NCI-H82 (cell line): ENCODE results near the gene ST6GALNAC5.

Source experiments
- DNase-seq: peaks from one replicate; lab custom pipeline; 2025; lab: John Stamatoyannopoulos, UW

The ST6GALNAC5 gene

GRCh38 chr1:76938304-76938703 lies 71.0 kb downstream of the ST6GALNAC5 start:
- no peak for DNase-seq

GRCh38 chr1:76939050-76939816 lies 72.0 kb downstream of the ST6GALNAC5 start:
- no peak for DNase-seq

GRCh38 chr1:76939817-76940216 lies 72.5 kb downstream of the ST6GALNAC5 start:
- no peak for DNase-seq

GRCh38 chr1:76940571-76941335 lies 73.5 kb downstream of the ST6GALNAC5 start:
- DNase-seq: peak; percentile 15

- no peak for DNase-seq
Observed at GRCh38 chr1:76942549-76942948, 75.3 kb downstream of the ST6GALNAC5 start.

GRCh38 chr1:76944942-76945341 lies 77.7 kb downstream of the ST6GALNAC5 start:
- DNase-seq: no peak

- no peak for DNase-seq
Observed at GRCh38 chr1:76948846-76949245, 81.6 kb downstream of the ST6GALNAC5 start.

- no peak for DNase-seq
Observed at GRCh38 chr1:76949503-76949902, 82.2 kb downstream of the ST6GALNAC5 start.

GRCh38 chr1:76950306-76950705 lies 83.0 kb downstream of the ST6GALNAC5 start:
- no peak for DNase-seq

- no peak for DNase-seq
Observed at GRCh38 chr1:76951153-76951552, 83.9 kb downstream of the ST6GALNAC5 start.

- DNase-seq: no peak
Observed at GRCh38 chr1:76955652-76956051, 88.4 kb downstream of the ST6GALNAC5 start.

- no peak for DNase-seq
Observed at GRCh38 chr1:76957961-76958360, 90.7 kb downstream of the ST6GALNAC5 start.

GRCh38 chr1:76958828-76959227 lies 91.5 kb downstream of the ST6GALNAC5 start:
- DNase-seq: no peak

- no peak for DNase-seq
Observed at GRCh38 chr1:76959556-76959955, 92.3 kb downstream of the ST6GALNAC5 start.

- no peak for DNase-seq
Observed at GRCh38 chr1:76961181-76961819, 94.0 kb downstream of the ST6GALNAC5 start.

- DNase-seq: no peak
Observed at GRCh38 chr1:76961820-76962207, 94.5 kb downstream of the ST6GALNAC5 start.

- peak; percentile 16 for DNase-seq
Observed at GRCh38 chr1:76981267-76981666, 114.0 kb downstream of the ST6GALNAC5 start.

- no peak for DNase-seq
Observed at GRCh38 chr1:76989976-76990375, 122.7 kb downstream of the ST6GALNAC5 start.

- no peak for DNase-seq
Observed at GRCh38 chr1:76993036-76993435, 125.8 kb downstream of the ST6GALNAC5 start.

- no peak for DNase-seq
Observed at GRCh38 chr1:76998582-76999223, 131.4 kb downstream of the ST6GALNAC5 start.

GRCh38 chr1:77007675-77008074 lies 140.4 kb downstream of the ST6GALNAC5 start:
- no peak for DNase-seq

- peak; percentile 6 for DNase-seq
Observed at GRCh38 chr1:77010937-77011336, 143.7 kb downstream of the ST6GALNAC5 start.
